HEK293 (cell line): ENCODE measurements around the gene SH3PXD2B.

ENCODE experiments used
- SP2 ChIP-seq: fragments of 450-650 bp; formaldehyde crosslinking; IDR thresholded peaks from 2 replicates; pipeline ENCODE4 v1.5.1; 2016; ENCODE audit warnings: missing biosample characterization, missing genetic modification characterization
- ZBTB44 ChIP-seq: fragments of 450-650 bp; IDR thresholded peaks from 2 replicates; pipeline ENCODE4 v1.5.1; 2018; ENCODE audit warnings: missing biosample characterization, mild to moderate bottlenecking, missing genetic modification characterization
- ZNF146 ChIP-seq: fragments of 450-650 bp; formaldehyde crosslinking; IDR thresholded peaks from 2 replicates; pipeline ENCODE4 v1.5.1; 2016; ENCODE audit warnings: missing biosample characterization, missing genetic modification characterization
- ZNF24 ChIP-seq: fragments of 450-650 bp; formaldehyde crosslinking; IDR thresholded peaks from 2 replicates; pipeline ENCODE4 v1.5.1; 2016; ENCODE audit warnings: missing biosample characterization, missing genetic modification characterization
- ZNF302 ChIP-seq: fragments of 450-650 bp; formaldehyde crosslinking; IDR thresholded peaks from 2 replicates; pipeline ENCODE4 v1.5.1; 2016; ENCODE audit warnings: missing biosample characterization, missing genetic modification characterization, low read depth
- ZNF433 ChIP-seq: fragments of 450-650 bp; formaldehyde crosslinking; IDR thresholded peaks from 2 replicates; pipeline ENCODE4 v1.5.1; 2016; ENCODE audit warnings: missing biosample characterization, missing genetic modification characterization, low read depth
- ZNF830 ChIP-seq: fragments of 450-650 bp; IDR thresholded peaks from 2 replicates; pipeline ENCODE4 v1.5.0; 2018; ENCODE audit warnings: missing biosample characterization, missing genetic modification characterization, low read depth, mild to moderate bottlenecking, moderate library complexity
- TF ChIP-seq, protein P1 (sequence below): fragments of 450-650 bp; formaldehyde crosslinking; IDR thresholded peaks from 2 replicates; pipeline ENCODE4 v1.5.1; 2016; ENCODE audit warnings: missing biosample characterization, missing genetic modification characterization
- TF ChIP-seq, protein P2 (sequence below): fragments of 450-650 bp; formaldehyde crosslinking; IDR thresholded peaks from 2 replicates; pipeline ENCODE4 v1.5.1; 2016; ENCODE audit warnings: missing biosample characterization, missing genetic modification characterization
- TF ChIP-seq, protein P3 (sequence below): fragments of 450-650 bp; formaldehyde crosslinking; IDR thresholded peaks from 2 replicates; pipeline ENCODE4 v1.5.1; 2016; ENCODE audit warnings: missing biosample characterization, missing genetic modification characterization

DNA sequence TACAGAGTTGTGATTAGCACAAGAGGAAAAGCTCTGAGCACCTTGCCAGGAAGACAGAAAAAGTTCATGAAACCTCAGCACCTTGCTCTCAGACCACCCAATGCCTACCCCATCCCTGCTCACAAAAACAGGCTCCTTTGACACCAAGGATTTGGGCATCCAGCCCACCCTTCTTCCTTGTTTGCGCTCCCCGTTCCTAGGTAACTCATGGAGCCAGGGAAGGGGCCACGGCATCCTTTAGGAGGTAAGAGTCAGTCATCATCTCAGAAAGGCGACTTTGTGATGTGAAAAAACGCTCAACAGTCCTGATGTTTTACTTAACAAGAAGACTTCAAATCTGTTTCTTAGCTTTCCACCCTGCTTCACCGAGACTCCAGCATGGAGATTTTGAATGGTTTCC, 29.5 kb downstream of the SH3PXD2B start:
- TF ChIP-seq SP2 (no peak), ZNF433 (tag by site-specific recombination) (no peak), ZBTB44 (tag by site-specific recombination) (no peak), ZNF302 (tag by site-specific recombination) (no peak), ZNF830 (no peak), ZNF146 (no peak), ZNF24 (tag by site-specific recombination) (no peak)
- TF ChIP-seq, protein P1, sequence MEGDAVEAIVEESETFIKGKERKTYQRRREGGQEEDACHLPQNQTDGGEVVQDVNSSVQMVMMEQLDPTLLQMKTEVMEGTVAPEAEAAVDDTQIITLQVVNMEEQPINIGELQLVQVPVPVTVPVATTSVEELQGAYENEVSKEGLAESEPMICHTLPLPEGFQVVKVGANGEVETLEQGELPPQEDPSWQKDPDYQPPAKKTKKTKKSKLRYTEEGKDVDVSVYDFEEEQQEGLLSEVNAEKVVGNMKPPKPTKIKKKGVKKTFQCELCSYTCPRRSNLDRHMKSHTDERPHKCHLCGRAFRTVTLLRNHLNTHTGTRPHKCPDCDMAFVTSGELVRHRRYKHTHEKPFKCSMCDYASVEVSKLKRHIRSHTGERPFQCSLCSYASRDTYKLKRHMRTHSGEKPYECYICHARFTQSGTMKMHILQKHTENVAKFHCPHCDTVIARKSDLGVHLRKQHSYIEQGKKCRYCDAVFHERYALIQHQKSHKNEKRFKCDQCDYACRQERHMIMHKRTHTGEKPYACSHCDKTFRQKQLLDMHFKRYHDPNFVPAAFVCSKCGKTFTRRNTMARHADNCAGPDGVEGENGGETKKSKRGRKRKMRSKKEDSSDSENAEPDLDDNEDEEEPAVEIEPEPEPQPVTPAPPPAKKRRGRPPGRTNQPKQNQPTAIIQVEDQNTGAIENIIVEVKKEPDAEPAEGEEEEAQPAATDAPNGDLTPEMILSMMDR (tag by site-specific recombination) = no peak
- TF ChIP-seq, protein P2, sequence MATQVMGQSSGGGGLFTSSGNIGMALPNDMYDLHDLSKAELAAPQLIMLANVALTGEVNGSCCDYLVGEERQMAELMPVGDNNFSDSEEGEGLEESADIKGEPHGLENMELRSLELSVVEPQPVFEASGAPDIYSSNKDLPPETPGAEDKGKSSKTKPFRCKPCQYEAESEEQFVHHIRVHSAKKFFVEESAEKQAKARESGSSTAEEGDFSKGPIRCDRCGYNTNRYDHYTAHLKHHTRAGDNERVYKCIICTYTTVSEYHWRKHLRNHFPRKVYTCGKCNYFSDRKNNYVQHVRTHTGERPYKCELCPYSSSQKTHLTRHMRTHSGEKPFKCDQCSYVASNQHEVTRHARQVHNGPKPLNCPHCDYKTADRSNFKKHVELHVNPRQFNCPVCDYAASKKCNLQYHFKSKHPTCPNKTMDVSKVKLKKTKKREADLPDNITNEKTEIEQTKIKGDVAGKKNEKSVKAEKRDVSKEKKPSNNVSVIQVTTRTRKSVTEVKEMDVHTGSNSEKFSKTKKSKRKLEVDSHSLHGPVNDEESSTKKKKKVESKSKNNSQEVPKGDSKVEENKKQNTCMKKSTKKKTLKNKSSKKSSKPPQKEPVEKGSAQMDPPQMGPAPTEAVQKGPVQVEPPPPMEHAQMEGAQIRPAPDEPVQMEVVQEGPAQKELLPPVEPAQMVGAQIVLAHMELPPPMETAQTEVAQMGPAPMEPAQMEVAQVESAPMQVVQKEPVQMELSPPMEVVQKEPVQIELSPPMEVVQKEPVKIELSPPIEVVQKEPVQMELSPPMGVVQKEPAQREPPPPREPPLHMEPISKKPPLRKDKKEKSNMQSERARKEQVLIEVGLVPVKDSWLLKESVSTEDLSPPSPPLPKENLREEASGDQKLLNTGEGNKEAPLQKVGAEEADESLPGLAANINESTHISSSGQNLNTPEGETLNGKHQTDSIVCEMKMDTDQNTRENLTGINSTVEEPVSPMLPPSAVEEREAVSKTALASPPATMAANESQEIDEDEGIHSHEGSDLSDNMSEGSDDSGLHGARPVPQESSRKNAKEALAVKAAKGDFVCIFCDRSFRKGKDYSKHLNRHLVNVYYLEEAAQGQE (tag by site-specific recombination) = no peak
- TF ChIP-seq, protein P3, sequence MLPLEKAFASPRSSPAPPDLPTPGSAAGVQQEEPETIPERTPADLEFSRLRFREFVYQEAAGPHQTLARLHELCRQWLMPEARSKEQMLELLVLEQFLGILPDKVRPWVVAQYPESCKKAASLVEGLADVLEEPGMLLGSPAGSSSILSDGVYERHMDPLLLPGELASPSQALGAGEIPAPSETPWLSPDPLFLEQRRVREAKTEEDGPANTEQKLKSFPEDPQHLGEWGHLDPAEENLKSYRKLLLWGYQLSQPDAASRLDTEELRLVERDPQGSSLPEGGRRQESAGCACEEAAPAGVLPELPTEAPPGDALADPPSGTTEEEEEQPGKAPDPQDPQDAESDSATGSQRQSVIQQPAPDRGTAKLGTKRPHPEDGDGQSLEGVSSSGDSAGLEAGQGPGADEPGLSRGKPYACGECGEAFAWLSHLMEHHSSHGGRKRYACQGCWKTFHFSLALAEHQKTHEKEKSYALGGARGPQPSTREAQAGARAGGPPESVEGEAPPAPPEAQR (tag by site-specific recombination) = no peak
